HAP-1 (cell line): ENCODE results near the gene IFT172.

Experiments used
- DNase-seq, 2 experiments: peaks; one replicate each; pipeline ENCODE4 v3.0.0-alpha.2; 2016 to 2020; ENCODE audit warnings: low spot score in 2 of 2
- H3K27me3 ChIP-seq: fragments of 250-450 bp; sonication (Bioruptor Pico); 2 replicates; pipeline ENCODE4 v1.5.1; 2020; ENCODE audit warnings: low read depth, mild to moderate bottlenecking, moderate library complexity
- H3K36me3 ChIP-seq: fragments of 250-450 bp; sonication (Bioruptor Pico); replicated peaks from 2 replicates; pipeline ENCODE4 v1.5.1; 2020; ENCODE audit warnings: mild to moderate bottlenecking
- H3K4me1 ChIP-seq: fragments of 250-450 bp; sonication (Bioruptor Pico); 2 replicates; pipeline ENCODE4 v1.5.1; 2020; ENCODE audit warnings: mild to moderate bottlenecking
- H3K4me3 ChIP-seq: fragments of 250-450 bp; sonication (Bioruptor Pico); 2 replicates; pipeline ENCODE4 v1.5.1; 2020; ENCODE audit warnings: mild to moderate bottlenecking, moderate library complexity
- H3K9me3 ChIP-seq: fragments of 250-450 bp; sonication (Bioruptor Pico); 2 replicates; pipeline ENCODE4 v1.5.1; 2020; ENCODE audit warnings: mild to moderate bottlenecking, moderate library complexity
- in situ Hi-C: fragments of 300-500 bp; cut with MboI; formaldehyde crosslinking; loops from 3 replicates; pipeline ENCODE4 v1.14.3; 2020; ENCODE audit warnings: low sequenced_read_pairs, inconsistent platforms, mixed read lengths

The IFT172 gene

GRCh38 chr2:27502142-27502541 is 12.6 kb upstream of the IFT172 start:
- no peak overlapping the region for H3K4me3 ChIP-seq
- in situ Hi-C loops = no loop called here
- H3K9me3 ChIP-seq = no peaks in the 10 kb centered on the region
- DNase-seq = no peak
- peaks cover 11% of the 10 kb centered on the region for H3K4me1 ChIP-seq
- no peaks in the 10 kb centered on the region for H3K27me3 ChIP-seq
- H3K36me3 ChIP-seq = no peaks in the 10 kb centered on the region

DNA sequence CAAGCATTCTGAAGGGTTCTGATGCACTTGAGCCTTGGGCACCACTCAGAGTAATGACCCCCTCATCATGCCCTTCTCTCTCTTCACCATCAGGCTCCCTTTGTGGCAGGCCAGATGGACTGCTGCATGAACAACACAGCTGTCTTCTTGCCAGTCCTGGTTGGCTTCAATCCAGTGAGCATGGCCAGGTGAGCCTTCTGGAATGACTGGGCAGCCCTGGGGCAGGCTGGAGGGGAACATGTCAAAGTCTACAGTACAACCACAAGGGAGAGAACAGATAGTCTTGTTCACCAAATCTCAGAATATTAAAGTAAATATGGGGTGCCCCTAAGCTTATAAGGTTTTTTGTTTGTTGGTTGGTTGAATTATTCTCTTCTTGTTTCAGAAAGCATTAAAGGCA is 11.5 kb upstream of the IFT172 start:
- DNase-seq = no peak
- peaks cover 11% of the 10 kb centered on the region for H3K4me1 ChIP-seq
- in situ Hi-C loops = no loop called here

DNA sequence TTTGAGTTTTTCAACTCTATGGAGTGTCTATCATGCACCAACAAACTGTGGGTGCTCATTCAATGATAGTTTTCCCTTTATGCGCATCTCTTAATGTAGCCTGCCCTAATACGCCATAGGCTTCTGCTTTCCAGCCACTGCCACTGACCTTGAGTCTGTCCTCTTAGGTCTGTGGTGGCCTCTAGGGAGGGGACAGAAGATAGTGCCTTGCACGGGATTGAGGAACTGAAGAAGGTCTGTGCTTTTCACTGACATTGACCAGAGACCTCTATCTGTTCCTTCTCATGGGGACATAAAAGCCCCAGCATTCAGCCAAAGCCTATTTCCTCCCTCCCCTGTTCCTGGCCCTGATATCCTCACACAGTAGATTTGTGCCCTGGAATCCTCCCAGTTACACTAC is 9.4 kb upstream of the IFT172 start:
- Histone ChIP-seq H3K27me3 (no peaks in the 10 kb centered on the region), H3K4me3 (no peak overlapping the region), H3K4me1 (peaks cover 19% of the 10 kb centered on the region), H3K9me3 (no peaks in the 10 kb centered on the region), H3K36me3 (no peaks in the 10 kb centered on the region)
- in situ Hi-C loops = no loop called here
- no peak for DNase-seq

More for the DNA sequence above, 11.5 kb upstream of the IFT172 start:
- no peaks in the 10 kb centered on the region for H3K27me3 ChIP-seq
- H3K36me3 ChIP-seq = no peaks in the 10 kb centered on the region
- no peaks in the 10 kb centered on the region for H3K9me3 ChIP-seq
- no peak overlapping the region for H3K4me3 ChIP-seq

GRCh38 chr2:27497288-27497627 is 7.7 kb upstream of the IFT172 start:
- H3K4me3 ChIP-seq = no peak overlapping the region
- H3K9me3 ChIP-seq = no peaks in the 10 kb centered on the region
- no peak for DNase-seq
- H3K36me3 ChIP-seq = no peaks in the 10 kb centered on the region; the same call in 1 of the 2 replicates
- H3K4me1 ChIP-seq = peaks cover 10% of the 10 kb centered on the region
- in situ Hi-C loops = no loop called here
- no peaks in the 10 kb centered on the region for H3K27me3 ChIP-seq

DNA sequence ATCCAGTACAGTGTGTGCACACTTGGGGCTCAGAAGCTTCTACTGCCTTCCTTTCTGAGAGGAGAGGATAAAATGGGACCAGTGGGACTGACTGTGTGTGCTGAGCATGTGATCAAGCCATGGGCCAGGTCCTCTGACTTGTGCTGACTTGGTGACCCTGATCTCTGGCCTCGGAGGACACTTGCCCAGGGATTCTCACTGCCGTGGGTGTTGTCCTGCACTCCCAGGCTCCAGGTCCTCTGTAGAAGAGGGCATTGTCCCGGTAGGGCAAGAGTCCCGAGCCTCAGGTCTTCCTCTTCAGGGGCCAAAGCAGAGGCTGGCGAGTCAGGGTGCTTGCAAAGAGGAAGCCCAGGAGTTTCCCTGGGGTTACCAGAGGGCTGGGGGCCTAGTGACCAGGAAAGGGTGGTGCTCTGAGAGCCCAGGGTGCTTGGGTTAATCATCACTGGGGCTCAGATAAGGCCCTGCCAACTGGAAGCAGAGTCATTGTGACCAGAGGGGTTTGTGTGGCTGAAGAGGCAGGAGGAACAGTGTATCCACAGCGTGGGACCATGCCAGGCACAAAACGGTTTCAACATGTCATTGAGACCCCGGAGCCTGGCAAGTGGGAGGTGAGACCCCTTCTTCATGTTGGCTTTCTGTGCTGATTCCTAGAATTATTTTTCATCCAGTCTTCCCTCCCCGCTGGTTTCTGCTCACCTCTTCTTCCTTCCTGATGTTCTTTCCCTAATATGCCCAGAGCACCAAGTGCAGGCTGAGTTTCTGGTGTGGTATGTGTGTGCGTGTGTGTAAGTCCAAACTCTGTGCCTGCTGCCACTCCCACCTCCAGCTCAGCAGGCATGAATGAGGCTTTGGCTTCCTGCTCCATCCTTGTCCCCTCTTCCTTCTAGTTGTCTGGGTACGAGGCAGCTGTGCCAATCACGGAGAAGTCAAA is 7.1 kb upstream of the IFT172 start, which contains the start of gene GCKR:
GCKR (plus strand) TSS at position 483 of the 931 bp plus-strand sequence; CDS start at position 549, 66 bp downstream.
- peaks cover 10% of the 10 kb centered on the region for H3K4me1 ChIP-seq

DNA sequence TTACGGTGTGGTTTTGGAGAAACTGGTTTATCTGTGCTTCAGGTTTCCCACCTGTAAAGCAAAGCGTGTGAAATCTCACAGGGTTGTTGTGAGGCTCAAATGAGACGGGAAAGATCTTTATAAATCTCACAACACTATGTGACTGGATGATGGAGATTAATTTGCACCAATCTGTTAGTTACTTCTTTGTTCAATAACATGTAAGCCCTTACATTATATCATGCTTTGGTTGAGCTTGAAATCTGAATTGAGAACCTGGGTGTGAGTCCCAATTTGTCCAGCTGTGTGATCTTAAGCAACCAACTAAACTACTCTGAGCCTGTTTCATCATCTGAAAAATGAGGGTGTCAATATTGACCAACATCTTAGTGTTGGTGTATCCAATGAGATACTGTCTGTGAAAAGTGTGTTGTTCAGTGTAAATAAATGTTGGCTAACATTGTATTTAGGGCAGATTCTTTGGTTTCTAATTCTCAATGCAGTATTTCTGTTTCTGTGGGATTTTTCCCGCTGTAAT is 6.4 kb upstream of the IFT172 start:
- DNase-seq = no peak
- Histone ChIP-seq H3K4me3 (peak overlapping the region; percentile 51; the same call in 1 of the 2 replicates), H3K27me3 (no peaks in the 10 kb centered on the region), H3K4me1 (peaks cover 10% of the 10 kb centered on the region), H3K9me3 (no peaks in the 10 kb centered on the region), H3K36me3 (no peaks in the 10 kb centered on the region; the same call in 1 of the 2 replicates)
- in situ Hi-C loops = no loop called here

More for the DNA sequence above, 7.1 kb upstream of the IFT172 start, which contains the start of gene GCKR:
- Histone ChIP-seq H3K4me3 (peak within 1 kb of the TSS; percentile 51; the same call in 1 of the 2 replicates), H3K9me3 (no peaks in the 10 kb centered on the region), H3K36me3 (no peaks in the 10 kb centered on the region; the same call in 1 of the 2 replicates), H3K27me3 (no peaks in the 10 kb centered on the region)
- in situ Hi-C loops = no loop called here
- DNase-seq = no peak

- Histone ChIP-seq H3K27me3 (no peaks in the 10 kb centered on the region), H3K4me3 (peak within 1 kb of the TSS; percentile 51), H3K4me1 (peaks cover 12% of the 10 kb centered on the region), H3K36me3 (no peaks in the 10 kb centered on the region; the same call in 1 of the 2 replicates), H3K9me3 (no peaks in the 10 kb centered on the region)
- in situ Hi-C loops = no loop called here
- DNase-seq = peak; percentile 41 to 74
These were observed 5.5 kb upstream of the IFT172 start, which contains the start of gene FNDC4 for GRCh38 chr2:27494944-27495554. TSS of gene FNDC4 (minus strand) at chr2:27495200. CDS start at chr2:27494679, 521 bp downstream.

DNA sequence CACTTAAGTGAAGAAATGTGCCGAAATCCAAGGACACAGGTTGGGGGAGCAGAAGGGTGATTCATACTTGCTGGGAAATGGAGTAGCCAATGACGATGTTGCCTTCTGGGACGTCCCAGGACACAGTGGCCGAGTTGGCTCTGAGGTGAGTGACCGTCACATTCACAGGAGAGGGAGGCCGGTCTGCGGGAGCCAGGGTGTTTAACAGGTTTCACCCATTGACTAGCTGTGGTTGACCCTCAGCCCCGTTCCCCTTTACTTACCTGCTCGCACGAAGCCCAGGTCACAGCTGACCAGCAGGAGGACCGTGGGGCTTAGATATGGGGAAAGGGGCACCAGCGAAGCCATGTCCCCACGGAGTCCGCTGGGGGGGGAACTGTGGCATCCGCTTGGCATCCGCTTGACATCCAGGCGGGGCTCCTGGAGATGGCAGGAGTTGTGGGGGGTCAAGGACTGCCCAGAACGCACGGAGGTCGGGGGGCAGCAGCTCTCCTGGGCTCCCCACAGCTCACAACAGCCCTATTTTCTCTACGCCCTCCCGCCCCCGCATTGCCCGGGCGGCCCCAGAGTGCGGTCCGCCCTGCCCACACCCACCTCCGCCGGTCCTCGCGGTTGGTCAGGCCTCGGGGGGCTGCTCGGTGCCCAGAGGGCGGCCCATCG is 4.9 kb upstream of the IFT172 start:
- peaks cover 14% of the 10 kb centered on the region for H3K4me1 ChIP-seq
- in situ Hi-C loops = no loop called here
- peak in 1 of 2 experiments; percentile 15 for DNase-seq
- H3K9me3 ChIP-seq = no peaks in the 10 kb centered on the region
- H3K36me3 ChIP-seq = no peaks in the 10 kb centered on the region; the same call in 1 of the 2 replicates
- no peaks in the 10 kb centered on the region for H3K27me3 ChIP-seq
- H3K4me3 ChIP-seq = peak overlapping the region; percentile 51

DNA sequence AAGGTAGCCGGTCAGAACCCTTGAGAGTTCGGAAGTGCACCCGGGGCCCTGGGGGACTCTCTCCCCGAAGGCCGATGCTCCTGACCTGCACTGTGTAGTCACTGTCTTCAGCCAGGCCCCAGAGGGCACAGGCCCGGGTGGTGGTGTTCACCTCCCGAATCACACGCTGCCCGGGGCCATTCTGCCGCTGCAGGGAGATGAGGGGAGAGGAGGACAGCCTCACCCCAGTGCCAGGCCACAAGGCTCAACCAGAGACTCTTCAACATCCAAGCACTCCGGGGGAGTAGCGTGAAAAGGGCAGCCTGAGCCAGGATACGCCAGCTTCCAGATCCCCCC is 4.4 kb upstream of the IFT172 start:
- H3K27me3 ChIP-seq = no peaks in the 10 kb centered on the region
- no peak for DNase-seq
- peaks cover 14% of the 10 kb centered on the region for H3K4me1 ChIP-seq
- H3K36me3 ChIP-seq = no peaks in the 10 kb centered on the region; the same call in 1 of the 2 replicates
- in situ Hi-C loops = no loop called here
- H3K4me3 ChIP-seq = no peak overlapping the region
- no peaks in the 10 kb centered on the region for H3K9me3 ChIP-seq

DNA sequence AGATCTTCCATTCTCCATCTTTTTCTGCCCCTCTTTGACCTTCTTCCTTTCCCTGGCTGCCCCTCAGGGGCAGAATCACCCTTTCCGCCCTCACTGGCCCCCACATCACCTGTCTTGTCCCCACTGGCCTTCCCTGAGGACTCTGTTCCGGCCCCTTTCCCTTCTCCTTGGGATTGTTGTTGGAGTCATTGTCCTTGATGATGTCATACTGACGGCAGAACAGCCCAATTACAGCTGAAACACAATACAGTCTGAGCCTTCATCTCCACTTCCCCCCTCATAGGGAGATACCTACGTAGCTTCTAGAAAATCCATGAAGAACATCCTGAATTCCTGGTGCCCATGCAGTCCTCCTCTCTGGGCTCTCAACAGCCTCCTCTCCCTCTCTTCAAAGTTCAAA is 3.0 kb upstream of the IFT172 start:
- in situ Hi-C loops = no loop called here
- Histone ChIP-seq H3K4me1 (peaks cover 14% of the 10 kb centered on the region), H3K9me3 (no peaks in the 10 kb centered on the region), H3K36me3 (no peaks in the 10 kb centered on the region; the same call in 1 of the 2 replicates), H3K27me3 (no peaks in the 10 kb centered on the region), H3K4me3 (no peak overlapping the region)
- no peak for DNase-seq

DNA sequence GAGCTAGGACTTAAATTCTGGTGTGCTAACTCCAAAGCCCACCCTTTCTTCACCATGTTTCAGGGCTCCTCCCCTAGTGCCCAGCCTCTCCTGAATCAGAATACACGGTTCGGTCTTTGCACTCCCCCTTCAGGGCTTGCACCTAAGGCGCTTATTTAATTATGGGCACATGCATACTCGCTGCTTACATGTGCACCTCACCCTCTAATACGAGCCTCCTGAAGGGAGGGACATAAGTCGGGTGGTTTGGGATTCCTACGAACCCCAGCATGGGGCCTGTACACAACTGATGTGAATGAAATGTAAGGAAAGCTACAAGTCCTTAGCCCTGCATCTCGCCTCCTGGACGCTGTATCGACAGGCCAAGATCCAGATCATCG is 435 bp downstream of the IFT172 start:
- in situ Hi-C loops = no loop called here
- Histone ChIP-seq H3K9me3 (no peaks in the 10 kb centered on the region), H3K4me1 (peaks cover 5% of the 10 kb centered on the region), H3K27me3 (no peaks in the 10 kb centered on the region), H3K4me3 (peak overlapping the region; percentile 45), H3K36me3 (peaks cover under 1% of the 10 kb centered on the region)
- DNase-seq = peak; percentile 9 to 42

DNA sequence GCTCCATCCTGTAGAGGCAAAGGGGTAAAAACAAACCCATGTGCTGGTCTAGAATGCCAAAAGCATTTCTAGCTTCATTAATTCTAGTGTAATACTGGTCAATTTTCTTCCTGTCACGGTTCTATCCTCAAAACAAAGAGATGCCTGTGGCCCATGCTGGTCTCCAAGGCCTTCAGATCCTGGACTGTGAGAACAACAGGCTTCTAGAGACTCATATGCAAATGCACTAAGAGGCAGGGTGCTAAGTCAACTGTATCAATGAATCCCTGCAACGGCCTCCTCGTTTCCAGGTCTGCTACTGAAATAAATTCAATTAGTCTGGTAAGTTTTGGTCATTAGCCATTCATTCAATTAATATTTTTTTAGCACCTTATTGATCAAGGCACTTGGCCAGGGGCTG is 4.0 kb downstream of the IFT172 start:
- no peak for DNase-seq
- H3K4me3 ChIP-seq = no peak overlapping the region
- in situ Hi-C loops = no loop called here
- H3K4me1 ChIP-seq = peaks cover 5% of the 10 kb centered on the region
- peaks cover 12% of the 10 kb centered on the region for H3K36me3 ChIP-seq
- H3K9me3 ChIP-seq = no peaks in the 10 kb centered on the region
- no peaks in the 10 kb centered on the region for H3K27me3 ChIP-seq

GRCh38 chr2:27471961-27472360 is 17.6 kb downstream of the IFT172 start:
- in situ Hi-C loops = no loop called here
- DNase-seq = no peak
- Histone ChIP-seq H3K27me3 (no peaks in the 10 kb centered on the region), H3K9me3 (no peaks in the 10 kb centered on the region), H3K4me1 (no peaks in the 10 kb centered on the region), H3K4me3 (no peak overlapping the region), H3K36me3 (peaks cover 30% of the 10 kb centered on the region)
